GM18861 (cell line): ENCODE results near the gene VTI1A.
"Not testable (repeated sequence)": the region's sequence is repeated elsewhere in the genome, so short reads cannot be mapped to it uniquely, and the experiment has no call there.

Source experiments
- ATAC-seq: cut with Tn5 transposase; IDR thresholded peaks from one replicate; pipeline ENCODE4 v1.9.1; 2021; ENCODE audit not compliant: unreplicated experiment

The VTI1A gene

DNA sequence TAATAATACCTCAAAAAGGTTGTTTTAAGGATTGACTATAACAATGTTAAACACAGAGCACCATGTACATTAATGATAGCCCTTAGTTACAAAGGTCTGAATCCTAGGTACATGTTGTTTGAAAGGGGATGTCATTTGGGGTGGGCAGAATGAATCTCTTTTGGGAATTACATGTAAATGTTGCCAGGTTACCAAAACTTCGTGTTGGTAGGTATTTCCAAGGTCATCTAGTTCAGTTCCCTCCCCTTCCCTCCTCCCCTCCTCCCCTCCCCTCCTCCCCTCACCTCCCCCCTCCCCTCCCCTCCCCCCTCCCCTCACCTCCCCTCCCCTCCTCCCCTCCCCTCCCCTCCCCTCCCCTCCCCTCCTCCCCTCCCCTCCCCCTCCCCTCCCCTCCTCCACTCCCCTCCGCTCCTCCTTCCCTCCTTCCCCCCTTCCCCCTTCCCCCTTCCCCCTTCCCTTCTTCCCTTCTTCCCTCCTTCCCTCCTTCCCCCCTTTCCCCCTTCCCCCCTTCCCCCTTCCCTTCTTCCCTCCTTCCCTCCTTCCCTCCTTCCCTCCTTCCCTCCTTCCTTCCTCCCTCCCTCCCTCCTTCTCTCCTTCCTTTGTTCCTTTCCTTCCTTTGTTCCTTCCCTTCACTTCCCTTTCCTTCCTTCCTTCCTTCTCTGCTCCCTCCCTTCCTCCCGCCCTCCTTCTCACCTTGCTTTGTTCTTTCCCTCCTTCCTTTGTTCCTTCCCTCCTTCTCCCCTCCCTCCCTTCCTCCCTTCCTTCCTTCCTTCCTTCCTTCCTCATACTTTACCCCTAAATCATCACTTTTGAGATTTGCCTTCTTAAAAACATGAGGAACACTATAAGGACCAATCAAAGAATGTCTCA lies 8.1 kb downstream of the VTI1A start:
- no peak for ATAC-seq

DNA sequence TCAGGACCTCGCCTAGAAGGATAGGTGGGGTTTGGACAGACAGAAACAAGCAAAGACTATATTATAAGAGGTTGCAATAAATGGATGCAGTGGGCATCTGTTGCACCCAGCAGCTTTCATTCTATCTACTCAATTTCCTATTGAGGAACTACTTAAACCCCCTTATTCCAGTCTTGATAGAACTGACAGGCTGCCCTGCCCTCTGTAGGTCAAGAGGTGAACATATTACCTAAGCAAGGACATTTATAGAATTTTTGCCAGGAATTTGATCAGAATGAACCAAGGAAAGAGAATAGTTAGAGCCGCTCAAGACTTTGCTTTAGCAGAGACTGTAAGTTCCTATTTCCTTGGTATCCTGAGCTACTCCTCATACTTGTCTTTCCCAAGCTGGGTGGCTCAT lies 9.5 kb downstream of the VTI1A start:
- ATAC-seq: no peak

DNA sequence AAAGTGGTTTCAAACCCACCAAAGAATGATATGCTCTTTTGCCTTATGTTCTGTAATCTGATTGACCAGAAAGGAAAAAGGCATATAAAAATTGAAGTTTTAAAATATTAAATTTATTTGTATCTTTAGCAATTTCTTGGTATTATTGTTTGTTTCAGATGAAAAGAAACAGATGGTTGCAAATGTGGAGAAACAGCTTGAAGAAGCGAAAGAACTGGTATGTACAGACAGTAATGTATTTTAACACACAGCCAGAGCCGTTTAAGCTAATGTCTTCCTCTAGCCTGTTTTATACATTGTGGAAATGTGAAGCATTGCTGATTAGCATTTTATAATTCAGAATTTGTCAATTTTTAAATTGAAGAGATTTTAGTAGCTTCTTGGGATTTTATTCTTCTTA lies 13.4 kb downstream of the VTI1A start:
- ATAC-seq: no peak

DNA sequence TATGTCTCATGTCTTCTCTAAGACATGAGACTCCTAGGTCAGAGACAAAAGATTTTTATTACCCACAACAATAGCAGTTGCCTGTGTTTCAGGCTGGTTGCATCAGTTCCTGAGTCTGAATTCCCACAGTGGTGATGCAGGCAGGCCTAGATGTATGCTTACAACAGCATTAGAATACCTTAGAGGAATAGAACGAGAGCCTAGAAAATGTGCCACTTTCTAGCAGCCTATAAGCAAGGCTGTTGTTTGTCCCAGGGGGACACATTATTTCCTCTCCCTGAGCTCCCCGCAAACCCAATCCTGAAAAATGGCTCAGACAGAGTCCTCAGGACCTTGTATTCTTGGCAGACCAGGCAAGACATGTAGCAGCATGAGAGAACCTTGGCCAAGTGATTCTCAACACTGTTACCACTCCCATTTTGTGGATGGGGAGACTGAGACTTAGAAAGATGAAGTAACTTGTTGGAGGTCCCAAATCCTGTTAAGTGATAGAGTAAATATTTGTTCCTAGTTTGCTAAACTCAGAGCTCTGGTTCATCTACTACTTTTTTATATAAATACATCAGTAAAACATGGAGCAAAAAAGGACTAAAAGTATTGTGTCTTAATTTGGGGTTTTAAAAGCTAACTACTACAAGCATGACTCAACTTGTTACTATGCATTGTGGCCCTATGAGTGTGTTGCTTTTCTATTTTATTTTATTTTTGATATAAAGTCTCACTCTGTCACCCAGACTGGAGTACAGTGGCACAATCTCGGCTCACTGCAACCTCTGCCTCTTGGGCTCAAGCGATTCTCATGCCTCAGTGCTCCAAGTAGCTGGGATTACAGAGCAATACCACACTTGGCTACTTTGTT lies 14.2 kb downstream of the VTI1A start:
- no peak for ATAC-seq

DNA sequence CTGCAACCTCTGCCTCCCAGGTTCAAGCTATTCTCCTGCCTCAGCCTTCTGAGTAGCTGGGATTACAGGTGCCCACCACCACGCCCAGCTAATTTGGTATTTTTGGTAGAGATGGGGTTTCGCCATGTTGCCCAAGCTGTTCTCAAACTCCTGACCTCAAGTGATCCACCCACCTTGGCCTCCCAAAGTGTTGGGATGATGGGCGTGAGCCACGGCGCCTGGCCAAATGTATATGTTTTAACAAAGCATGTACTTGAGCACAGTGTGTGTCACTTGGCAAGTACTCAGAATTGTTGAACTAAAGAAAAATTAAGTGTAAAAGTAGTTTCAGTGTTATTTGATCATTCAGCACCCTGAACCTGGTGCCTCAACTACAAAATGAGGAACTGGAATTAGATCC lies 17.1 kb downstream of the VTI1A start:
- not testable (repeated sequence) for ATAC-seq

DNA sequence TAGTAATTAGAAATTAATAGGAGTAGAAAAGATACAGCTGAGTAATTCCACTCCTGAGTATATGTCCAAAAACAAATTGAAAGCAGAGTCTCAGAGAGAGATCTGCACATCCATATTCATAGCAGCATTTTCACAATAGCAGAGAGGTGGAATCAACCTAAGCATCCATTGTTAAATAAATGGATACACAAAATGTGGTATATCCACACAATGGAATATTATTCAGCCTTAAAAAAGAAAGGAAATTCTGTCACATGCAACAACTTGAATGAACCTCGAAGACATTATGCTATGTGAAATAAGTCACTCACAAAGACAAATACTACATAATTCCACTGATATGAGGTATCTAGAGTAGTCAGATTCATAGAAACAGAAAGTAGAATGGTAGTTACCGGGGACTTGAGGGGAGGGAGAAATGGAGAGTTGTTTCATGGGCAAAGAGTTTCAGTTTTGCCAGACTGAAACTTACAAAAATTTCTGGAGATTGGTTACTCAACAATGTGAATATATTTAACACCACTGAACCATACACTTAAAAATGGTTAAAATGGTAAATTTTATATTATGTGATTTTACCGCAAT lies 18.4 kb downstream of the VTI1A start:
- ATAC-seq: no peak

DNA sequence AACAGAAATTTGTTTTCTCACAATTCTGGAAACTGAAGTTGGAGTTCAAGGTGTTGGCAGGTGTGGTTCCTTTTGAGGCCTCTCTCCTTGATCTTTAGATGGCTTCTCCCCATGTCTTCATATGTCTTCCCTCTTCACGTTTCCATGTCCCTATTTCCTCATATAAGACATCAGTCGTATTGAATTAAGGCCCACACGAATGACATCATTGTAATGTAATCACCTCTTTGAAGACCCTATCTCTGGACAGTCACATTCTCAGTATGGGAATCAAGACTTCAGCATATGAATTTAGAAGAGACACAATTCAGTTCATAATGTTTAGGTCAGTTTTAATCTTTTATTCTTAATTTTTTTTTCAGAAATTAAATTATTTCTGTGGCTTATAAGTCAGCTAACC lies 19.8 kb downstream of the VTI1A start:
- ATAC-seq: no peak

DNA sequence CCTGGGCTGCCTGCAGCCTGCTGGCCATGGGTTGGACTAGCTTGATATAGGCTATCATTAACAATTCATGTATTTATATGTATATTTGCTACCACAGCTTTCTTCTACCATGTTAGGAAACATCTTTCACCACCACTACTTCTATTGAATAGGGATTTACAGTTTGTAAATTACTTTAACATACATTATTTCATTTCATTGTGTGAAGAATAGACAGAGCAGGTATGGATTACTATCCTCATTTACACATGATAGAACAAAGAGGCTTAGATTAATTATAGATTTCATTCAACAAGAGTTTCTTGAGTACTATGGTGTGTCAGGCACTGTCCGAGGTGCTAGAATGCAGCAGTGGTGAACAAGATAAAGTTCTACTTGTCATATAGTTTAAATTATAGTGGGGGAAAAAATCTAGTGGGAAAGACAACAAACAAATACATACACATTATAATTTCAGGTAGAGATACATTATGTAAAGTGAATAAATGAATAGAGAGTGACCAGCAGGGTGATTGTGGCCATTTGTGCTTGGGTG lies 20.6 kb downstream of the VTI1A start:
- ATAC-seq: no peak

DNA sequence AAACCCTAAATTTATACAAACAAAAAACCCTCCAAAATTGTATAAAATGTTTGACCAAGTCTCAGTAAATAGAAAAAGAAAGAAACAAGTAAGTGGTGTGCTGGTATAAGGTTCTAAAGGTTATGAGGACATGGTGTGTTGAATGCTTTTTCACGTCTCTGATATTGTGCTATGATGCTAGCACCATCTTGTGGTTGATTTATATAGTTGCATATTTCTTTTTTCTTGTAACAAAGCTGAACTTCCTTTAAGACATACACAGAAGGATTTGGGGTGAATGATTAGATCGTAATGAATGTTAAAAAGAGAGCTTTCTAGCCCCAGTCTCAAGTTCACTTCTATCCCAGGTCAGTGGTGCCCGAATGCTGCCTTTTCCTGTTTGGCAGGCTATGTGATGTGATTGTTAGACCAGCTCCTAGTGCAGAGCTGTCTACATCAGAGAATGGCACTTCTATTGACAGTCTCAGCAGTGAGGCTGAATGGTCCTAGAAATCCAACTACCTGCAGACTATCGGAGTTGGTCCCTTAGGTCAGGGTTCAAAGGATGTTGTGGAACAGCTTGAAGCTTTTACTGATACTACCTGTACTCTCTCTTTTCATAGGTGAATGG lies 25.0 kb downstream of the VTI1A start:
- peak; percentile 76 for ATAC-seq

DNA sequence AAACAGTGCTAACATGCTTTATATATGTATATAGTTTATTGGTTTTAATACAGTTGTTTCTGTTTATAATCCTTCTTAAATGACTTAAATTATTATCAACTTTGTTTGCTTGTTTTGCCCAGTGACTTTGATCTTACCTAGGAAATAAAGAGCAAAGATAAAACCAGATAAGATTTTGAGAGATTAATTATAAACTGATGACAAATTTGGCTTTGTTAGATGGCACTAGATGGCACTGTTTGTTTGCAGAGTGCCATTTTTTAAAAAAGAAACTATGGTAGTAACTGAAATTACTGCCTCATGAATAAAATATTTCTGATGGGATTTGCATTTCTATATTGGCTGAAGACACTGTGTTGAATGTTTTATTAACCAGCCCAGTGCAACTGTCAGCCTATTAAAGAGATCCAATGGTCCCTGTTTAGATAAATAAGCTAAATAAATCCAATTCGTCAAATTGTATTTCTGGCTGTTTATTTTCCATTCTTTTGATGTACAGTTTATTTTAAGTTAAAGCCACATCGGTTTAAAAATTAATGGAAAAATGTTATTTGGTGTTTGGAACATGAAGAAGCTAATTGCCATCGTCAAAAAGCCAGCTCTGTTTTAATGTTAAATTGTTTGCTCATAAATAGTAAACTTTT lies 28.7 kb downstream of the VTI1A start:
- no peak for ATAC-seq

DNA sequence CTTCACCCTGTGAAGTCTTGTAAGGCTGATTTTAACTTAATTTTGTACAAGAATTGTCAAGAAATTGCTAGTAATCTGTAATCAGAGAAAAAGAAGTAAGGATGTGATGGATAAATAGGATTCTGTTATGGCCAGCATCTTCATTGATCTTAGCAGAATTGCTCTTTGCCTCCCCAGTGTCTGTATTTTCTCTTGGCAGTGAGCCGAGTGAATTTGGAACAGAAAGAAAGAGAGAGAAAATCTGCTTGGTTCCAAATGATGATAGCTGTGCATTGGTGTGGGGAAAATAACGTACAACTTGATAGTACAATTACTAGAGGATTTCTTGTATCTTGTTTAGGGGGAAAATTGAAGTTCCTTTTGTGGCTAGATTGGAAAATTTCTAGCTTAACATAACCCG lies 34.6 kb downstream of the VTI1A start:
- no peak for ATAC-seq

DNA sequence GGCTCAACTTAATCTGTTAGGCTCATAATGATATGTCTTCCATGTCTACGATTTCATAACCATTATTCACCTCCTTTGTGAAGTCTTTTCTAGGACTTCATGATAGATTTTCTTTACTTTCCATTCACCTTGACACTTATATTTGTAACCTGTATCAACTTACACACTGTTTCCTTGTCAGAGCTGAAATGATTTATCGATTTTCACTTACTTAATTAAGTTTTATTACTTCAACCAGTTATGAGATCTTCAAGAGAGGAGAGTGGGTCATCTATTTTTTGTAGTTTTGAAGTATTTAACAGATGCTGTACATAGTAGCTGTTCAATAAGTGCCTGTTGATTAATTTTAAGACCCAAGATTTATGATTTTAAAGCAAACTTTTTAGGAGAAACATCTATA lies 37.4 kb downstream of the VTI1A start:
- no peak for ATAC-seq

DNA sequence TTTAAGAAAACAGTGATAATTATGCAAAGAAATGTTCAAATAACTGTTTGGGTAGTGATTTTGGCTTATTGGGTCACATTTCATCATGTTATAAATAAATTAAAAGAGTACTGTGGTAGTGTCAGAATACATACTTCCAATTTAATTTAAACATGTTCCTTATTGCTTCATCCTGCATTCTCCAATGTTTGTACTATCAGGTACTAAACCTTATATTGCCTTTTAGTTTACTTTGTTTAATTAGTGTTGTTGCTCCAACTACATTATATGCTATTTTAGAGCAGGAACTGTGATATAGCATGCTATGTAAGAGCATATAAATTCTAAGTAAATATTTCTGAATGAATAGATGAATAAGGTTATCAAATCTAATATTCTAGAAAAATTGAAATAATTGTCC lies 40.9 kb downstream of the VTI1A start:
- no peak for ATAC-seq

DNA sequence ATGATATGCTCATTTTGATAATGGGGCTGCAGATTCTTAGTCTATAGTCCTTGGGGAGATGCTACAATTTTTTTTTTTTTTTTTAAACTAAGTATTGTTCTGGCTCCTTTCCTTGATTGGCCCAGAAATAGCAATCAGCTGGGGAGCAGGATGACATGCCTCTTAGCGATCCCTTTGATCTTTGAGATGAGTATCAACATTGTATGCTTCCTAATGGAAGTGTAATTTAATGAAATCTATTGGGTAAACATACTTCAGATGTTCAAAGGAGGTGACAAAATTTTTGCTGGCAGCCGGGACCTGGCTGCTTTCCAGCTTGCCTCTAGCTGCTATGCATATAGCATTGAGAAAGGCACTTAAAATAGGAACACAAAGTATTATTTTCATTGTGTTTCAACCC lies 43.5 kb downstream of the VTI1A start:
- no peak for ATAC-seq

DNA sequence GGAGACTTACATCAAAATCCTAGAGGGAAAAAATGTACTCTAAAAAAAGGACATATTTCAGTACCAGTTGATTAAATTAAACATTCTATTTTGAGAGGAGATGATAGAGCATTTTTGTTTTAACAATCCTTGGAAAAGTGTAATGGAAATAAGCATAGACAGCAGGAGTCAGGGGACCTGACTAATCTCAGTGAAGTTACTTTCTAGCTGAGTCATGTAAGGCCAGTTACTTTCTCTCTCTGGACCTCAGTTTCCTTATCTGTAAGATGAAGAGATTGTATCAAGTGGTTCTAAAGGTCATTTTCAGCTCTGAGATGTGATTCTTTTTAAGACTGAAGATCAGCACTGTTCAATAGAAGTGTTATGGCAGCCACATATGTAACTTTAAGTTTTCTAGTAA lies 44.1 kb downstream of the VTI1A start:
- ATAC-seq: no peak

DNA sequence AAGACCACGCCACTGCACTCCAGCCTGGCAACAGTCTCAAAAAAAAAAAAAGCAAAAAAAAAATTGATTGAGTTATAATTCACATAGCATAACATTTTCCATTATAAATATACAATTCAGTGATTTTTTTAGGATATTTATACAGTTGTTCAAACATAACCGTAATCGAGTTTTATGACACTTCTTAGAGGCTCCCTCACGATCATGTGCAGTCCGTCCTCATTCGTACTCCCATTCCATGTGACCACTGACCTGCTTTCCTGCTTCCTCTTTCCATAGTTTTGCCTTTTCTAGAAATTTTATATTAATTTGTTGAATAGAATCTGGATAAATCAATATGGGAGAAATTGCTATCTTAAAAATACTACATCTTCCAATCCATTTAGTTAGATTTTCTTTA lies 45.7 kb downstream of the VTI1A start:
- no peak for ATAC-seq

DNA sequence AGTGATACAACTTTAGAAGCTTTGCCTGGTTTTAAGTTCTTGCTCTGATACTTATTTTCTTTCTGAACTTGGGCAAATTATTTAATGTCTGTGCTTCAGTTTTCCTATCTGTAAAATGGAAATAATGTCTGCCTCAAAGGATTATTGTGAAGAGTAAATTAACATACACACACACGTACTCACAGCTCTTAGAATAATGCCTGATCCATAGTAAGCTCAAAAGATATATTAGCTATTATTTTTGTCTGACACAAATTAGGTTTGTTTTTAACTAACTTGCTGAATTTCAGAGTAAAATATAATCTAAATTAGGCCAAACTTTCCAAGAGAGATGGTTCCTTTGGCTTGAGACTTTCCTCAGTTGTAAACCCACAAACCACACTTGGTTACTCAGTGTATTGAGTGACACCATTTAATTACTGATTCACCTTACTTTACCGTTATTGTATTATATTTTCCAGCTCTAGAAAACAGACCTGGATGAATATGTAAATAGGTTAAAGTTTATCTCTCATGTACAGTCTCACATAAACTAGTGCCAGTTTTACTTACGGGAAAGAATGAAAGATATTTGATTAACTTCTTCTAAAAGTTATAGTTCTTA lies 50.4 kb downstream of the VTI1A start:
- ATAC-seq: peak; percentile 97

DNA sequence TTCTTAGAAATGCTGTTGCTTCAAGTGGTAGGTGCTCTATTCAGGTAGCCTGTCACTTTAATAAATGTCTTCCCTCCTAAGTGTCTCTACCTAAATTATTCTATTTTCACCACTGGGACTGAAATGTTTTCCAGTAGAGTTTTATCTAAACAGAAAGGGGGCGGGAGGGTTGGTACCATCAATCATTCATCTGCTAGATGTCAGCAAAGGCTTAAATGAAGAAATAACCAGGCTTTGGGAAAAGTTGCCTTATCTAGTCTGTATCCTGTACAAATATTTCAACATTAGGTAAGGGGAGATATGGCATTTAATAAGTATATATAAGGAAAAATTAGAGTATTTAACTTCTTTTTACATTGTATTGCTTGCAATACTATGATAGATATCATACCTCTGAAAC lies 51.8 kb downstream of the VTI1A start:
- ATAC-seq: no peak

DNA sequence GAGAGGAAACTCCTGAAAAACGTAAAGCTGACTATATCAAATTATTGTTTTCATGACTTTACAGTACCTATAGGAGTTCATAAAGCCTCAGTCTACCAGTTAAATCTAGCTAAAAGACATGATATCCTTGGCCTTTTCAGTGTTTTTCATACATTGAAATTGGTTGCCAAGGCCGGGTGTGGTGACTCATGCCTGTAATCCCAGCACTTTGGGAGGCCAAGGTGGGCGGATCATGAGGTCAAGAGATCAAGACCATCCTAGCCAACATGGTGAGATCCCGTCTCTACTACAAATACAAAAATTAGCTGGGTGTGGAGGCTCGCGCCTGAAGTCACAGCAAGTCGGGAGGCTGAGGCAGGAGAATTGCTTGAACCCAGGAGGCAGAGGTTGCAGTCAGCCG lies 53.0 kb downstream of the VTI1A start:
- ATAC-seq: not testable (repeated sequence)

DNA sequence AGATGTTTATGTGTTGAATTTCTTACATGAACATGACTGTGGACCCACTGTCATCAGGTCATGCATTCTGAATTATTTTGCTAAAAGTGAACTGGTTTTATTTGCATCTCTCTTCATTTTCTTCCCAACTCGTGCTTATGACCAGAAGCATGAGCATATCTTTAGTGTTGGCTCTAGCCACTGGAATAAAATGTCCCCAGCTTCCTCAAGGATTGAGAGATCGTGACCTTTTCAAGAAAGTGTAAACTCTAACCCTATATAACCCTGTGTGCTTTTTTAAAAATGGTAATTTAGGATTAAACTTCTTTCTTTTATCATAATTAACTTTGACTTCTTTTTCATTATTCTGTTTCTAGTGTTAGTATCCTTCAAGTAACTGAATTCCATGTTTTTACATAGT lies 55.5 kb downstream of the VTI1A start:
- ATAC-seq: no peak
